Measurements from ENCODE around the gene NPIPA1.
A peak's percentile ranks its signal among the peaks of the same experiment; 100 is the strongest.
"Not testable (repeated sequence)": the region's sequence is repeated elsewhere in the genome, so short reads cannot be mapped to it uniquely, and the experiment has no call there.

Gene NPIPA1

GRCh38 chr16:14930971-14931370 lies 6.3 kb upstream of the NPIPA1 start:
- not testable (repeated sequence) for DNase-seq

- DNase-seq = not testable (repeated sequence)
Observed at GRCh38 chr16:14932581-14933375, 4.5 kb upstream of the NPIPA1 start.

- DNase-seq = not testable (repeated sequence)
Observed at GRCh38 chr16:14937994-14938393, 751 bp downstream of the NPIPA1 start.

- not testable (repeated sequence) for DNase-seq
Observed at GRCh38 chr16:14942686-14943085, 5.4 kb downstream of the NPIPA1 start.

- DNase-seq = no peak
Observed at GRCh38 chr16:14955546-14956231, 18.4 kb downstream of the NPIPA1 start.

- no peak for DNase-seq
Observed at GRCh38 chr16:14957576-14958322, 20.5 kb downstream of the NPIPA1 start.

- DNase-seq = no peak
Observed at GRCh38 chr16:14958323-14958600, 21.0 kb downstream of the NPIPA1 start.

GRCh38 chr16:14958970-14959369 lies 21.7 kb downstream of the NPIPA1 start:
- DNase-seq = no peak

- DNase-seq = no peak
Observed at GRCh38 chr16:14961405-14962186, 24.4 kb downstream of the NPIPA1 start.

GRCh38 chr16:14963281-14964173 lies 26.3 kb downstream of the NPIPA1 start:
- DNase-seq = no peak

- DNase-seq = no peak
Observed at GRCh38 chr16:14965328-14965727, 28.1 kb downstream of the NPIPA1 start.

- DNase-seq = not testable (repeated sequence)
Observed at GRCh38 chr16:14969795-14970194, 32.6 kb downstream of the NPIPA1 start.

- DNase-seq = peak; percentile 87
Observed at GRCh38 chr16:14971621-14972228, 34.5 kb downstream of the NPIPA1 start.

- DNase-seq = not testable (repeated sequence)
Observed at GRCh38 chr16:14973785-14974322, 36.6 kb downstream of the NPIPA1 start.

GRCh38 chr16:14974331-14974655 lies 37.0 kb downstream of the NPIPA1 start:
- peak; percentile 89 for DNase-seq

- peak; percentile 99 for DNase-seq
Observed at GRCh38 chr16:14974656-14975417, 37.6 kb downstream of the NPIPA1 start, which contains the start of gene PDXDC1. Gene PDXDC1, plus strand, starts transcription at chr16:14975026. Its CDS starts 174 bp downstream, at chr16:14975200.

- DNase-seq = peak; percentile 53
Observed at GRCh38 chr16:14975418-14976194, 38.4 kb downstream of the NPIPA1 start.

GRCh38 chr16:14976971-14977736 lies 39.9 kb downstream of the NPIPA1 start:
- not testable (repeated sequence) for DNase-seq

GRCh38 chr16:14978281-14978680 lies 41.0 kb downstream of the NPIPA1 start:
- DNase-seq = not testable (repeated sequence)
